ENCODE data around the gene MASP1. TPM values are rescaled to one million over a fixed set of nuclear protein-coding genes. Genes with fewer than 3 reads are reported as not detected.

Gene MASP1
- total RNA-seq, 2 experiments from 2014 or later = not detected

Other genes starting within 250 kb of the MASP1 start
- 10 to 100 TPM; 14.7 to 17.7 TPM for gene RPL39L, start 152.2 kb downstream of the MASP1 start, total RNA-seq
- not detected for gene RTP1, start 94.3 kb downstream of the MASP1 start, total RNA-seq
- 1 to 10 TPM; 4.6 to 4.9 TPM for gene RTP4, start 76.6 kb upstream of the MASP1 start, total RNA-seq